Measurements from ENCODE around the gene FNDC1.

The FNDC1 gene

DNA sequence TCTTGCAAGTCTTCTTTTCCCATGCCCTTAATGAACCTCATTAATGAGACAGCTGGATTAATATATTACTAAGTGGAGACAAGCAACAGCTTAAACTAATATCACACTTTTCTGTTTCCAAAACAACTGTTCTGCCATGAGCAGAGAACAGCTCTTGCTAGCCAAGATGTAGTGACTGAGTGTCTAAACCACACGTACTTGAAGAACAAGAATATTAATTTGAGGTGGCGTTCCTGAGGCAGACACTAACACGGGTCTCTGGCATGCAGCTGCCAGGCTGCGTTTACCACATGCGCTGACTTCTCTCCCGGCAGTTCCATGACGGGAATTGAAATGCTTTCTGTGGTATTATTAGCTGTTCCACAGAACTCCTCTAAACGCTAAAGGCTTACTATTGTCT is 80.6 kb downstream of the FNDC1 start:
- no peak for DNase-seq (ENCODE audit: extremely low read depth, insufficient read length)
- TF ChIP-seq, protein P1, sequence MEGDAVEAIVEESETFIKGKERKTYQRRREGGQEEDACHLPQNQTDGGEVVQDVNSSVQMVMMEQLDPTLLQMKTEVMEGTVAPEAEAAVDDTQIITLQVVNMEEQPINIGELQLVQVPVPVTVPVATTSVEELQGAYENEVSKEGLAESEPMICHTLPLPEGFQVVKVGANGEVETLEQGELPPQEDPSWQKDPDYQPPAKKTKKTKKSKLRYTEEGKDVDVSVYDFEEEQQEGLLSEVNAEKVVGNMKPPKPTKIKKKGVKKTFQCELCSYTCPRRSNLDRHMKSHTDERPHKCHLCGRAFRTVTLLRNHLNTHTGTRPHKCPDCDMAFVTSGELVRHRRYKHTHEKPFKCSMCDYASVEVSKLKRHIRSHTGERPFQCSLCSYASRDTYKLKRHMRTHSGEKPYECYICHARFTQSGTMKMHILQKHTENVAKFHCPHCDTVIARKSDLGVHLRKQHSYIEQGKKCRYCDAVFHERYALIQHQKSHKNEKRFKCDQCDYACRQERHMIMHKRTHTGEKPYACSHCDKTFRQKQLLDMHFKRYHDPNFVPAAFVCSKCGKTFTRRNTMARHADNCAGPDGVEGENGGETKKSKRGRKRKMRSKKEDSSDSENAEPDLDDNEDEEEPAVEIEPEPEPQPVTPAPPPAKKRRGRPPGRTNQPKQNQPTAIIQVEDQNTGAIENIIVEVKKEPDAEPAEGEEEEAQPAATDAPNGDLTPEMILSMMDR (IDR thresholded peaks at IDR 0.05; ENCODE audit: insufficient read depth, low read length, poor library complexity, severe bottlenecking), result no peak
- no peaks in the 10 kb centered on the region for H3K36me3 ChIP-seq (ENCODE audit: control insufficient read depth, insufficient read depth, low read length)
- no peak overlapping the region for H3K4me3 ChIP-seq (replicated peaks; ENCODE audit: low read depth, low read length)
- no peaks in the 10 kb centered on the region for H3K27me3 ChIP-seq (replicated peaks; ENCODE audit: control insufficient read depth, insufficient read depth, low read length)

DNA sequence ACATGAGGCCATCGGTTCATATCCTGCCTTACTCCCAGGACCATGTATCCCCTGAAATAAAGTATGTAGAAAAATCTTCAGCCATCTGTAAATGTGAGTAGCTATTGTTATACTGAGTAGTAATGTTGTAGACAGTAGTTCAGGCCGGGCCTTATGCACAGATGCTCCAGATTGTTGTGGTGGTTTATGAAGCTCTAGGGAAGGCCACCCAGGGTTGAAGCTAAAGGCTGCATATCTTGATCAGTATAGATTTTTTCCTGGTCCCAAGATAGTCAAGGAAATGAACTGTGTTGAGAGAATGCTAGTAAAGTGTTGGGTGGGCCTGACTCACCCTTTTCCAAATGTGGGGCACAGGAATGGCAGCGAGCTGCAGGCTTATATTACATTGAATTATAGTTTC is 81.4 kb downstream of the FNDC1 start:
- DNase-seq (ENCODE audit: extremely low read depth, insufficient read length), result no peak
- no peaks in the 10 kb centered on the region for H3K27me3 ChIP-seq (replicated peaks; ENCODE audit: control insufficient read depth, insufficient read depth, low read length)
- no peak overlapping the region for H3K4me3 ChIP-seq (replicated peaks; ENCODE audit: low read depth, low read length)
- H3K36me3 ChIP-seq (ENCODE audit: control insufficient read depth, insufficient read depth, low read length), result no peaks in the 10 kb centered on the region
- TF ChIP-seq, protein P1 (IDR thresholded peaks at IDR 0.05; ENCODE audit: insufficient read depth, low read length, poor library complexity, severe bottlenecking), result no peak

DNA sequence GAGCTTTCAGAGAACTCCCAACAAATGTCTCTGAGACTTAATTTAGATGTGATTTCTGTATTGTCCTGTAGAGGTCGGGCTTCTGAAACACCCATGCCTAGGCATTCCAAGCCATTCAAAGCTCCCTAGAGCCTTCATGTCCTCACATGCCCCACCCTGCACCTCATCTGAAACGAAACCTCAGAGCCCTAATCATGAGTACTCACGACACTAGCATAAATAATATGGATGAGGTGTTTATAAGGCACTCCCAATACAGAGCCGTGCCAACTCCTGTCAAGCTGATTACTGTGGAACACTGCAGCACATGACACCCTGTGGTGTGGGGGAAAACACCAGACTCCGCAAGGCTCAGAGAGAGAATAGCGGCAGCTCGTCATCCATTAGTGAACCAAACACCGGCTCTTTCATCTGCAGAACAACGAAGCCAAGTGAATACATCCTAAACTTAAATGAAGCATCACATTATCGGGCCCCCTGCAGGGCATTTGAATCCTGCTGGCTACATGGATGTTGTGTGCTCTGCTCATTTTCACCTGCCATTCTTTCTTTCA is 83.8 kb downstream of the FNDC1 start:
- no peaks in the 10 kb centered on the region for H3K27me3 ChIP-seq (replicated peaks; ENCODE audit: control insufficient read depth, insufficient read depth, low read length)
- no peak overlapping the region for H3K4me3 ChIP-seq (replicated peaks; ENCODE audit: low read depth, low read length)
- H3K36me3 ChIP-seq (ENCODE audit: control insufficient read depth, insufficient read depth, low read length), result no peaks in the 10 kb centered on the region
- TF ChIP-seq, protein P1 (IDR thresholded peaks at IDR 0.05; ENCODE audit: insufficient read depth, low read length, poor library complexity, severe bottlenecking), result peak; percentile 67
- no peak for DNase-seq (ENCODE audit: extremely low read depth, insufficient read length)

DNA sequence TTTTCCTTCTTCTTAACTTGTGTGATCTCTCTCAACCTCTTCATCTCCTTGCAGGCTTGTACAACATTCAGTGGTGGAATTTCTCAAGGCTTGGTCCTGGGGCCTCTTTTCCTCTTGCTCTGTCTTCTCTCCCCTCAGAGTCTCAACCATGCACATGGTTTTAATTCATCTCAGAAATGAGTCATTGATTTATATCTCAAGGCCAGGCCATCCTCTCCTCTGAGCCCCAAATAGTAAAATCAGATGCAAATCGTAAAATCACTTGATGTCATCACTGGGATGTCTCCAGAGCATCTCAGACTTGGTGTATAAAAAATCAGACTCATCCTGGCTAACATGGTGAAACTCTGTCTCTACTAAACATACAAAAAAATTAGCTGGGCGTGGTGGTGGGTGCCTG is 85.0 kb downstream of the FNDC1 start:
- H3K36me3 ChIP-seq (ENCODE audit: control insufficient read depth, insufficient read depth, low read length), result no peaks in the 10 kb centered on the region
- H3K27me3 ChIP-seq (replicated peaks; ENCODE audit: control insufficient read depth, insufficient read depth, low read length), result no peaks in the 10 kb centered on the region
- TF ChIP-seq, protein P1 (IDR thresholded peaks at IDR 0.05; ENCODE audit: insufficient read depth, low read length, poor library complexity, severe bottlenecking), result no peak
- no peak overlapping the region for H3K4me3 ChIP-seq (replicated peaks; ENCODE audit: low read depth, low read length)
- DNase-seq (ENCODE audit: extremely low read depth, insufficient read length), result no peak

DNA sequence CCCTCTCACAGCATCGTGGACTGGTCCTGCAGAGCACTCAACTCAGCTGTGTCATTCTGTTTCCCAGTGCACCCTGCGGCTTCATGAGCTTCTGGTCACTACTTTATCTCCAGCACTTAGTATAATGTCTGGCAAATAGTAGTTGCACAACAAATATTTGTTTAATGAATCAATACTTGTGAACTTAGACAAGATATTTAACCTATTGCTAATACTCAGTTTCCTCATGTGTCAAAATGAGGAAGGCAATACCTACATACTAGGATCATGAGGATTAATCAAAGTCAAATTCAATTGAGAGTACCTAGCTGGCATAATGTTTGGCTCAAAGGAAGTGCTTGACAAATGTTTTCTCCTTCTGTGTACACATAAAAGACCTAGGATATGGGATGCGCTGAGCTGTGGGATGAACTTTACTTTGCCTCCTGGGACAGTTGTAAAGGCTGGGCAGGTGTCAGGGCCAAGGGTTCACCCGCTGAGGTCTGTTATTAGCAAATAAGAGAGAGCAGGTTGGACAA is 86.3 kb downstream of the FNDC1 start:
- Histone ChIP-seq H3K36me3 (ENCODE audit: control insufficient read depth, insufficient read depth, low read length) (no peaks in the 10 kb centered on the region), H3K4me3 (replicated peaks; ENCODE audit: low read depth, low read length) (no peak overlapping the region), H3K27me3 (replicated peaks; ENCODE audit: control insufficient read depth, insufficient read depth, low read length) (no peaks in the 10 kb centered on the region)
- no peak for DNase-seq (ENCODE audit: extremely low read depth, insufficient read length)
- TF ChIP-seq, protein P1 (IDR thresholded peaks at IDR 0.05; ENCODE audit: insufficient read depth, low read length, poor library complexity, severe bottlenecking), result no peak

DNA sequence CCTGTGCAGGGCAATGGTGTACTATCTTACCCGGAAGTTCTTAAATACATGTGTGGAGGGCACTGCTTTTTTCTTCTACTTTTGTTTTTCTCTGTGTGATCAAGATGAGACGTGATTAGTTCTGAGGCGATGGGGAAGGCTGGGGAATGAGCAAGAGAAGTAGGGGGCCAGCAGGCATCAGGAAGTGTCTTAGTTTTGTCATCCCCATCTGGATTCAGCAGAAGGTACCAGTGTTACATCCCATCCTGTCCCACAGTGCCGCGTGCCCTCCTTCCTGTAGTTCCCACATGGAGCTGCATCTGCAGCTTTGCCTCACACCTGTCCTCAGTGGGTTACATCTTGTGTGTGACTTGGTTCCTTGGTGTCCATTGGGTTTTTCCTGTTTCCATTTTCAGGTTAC is 86.9 kb downstream of the FNDC1 start:
- TF ChIP-seq, protein P1 (IDR thresholded peaks at IDR 0.05; ENCODE audit: insufficient read depth, low read length, poor library complexity, severe bottlenecking), result no peak
- Histone ChIP-seq H3K27me3 (replicated peaks; ENCODE audit: control insufficient read depth, insufficient read depth, low read length) (no peaks in the 10 kb centered on the region), H3K36me3 (ENCODE audit: control insufficient read depth, insufficient read depth, low read length) (no peaks in the 10 kb centered on the region), H3K4me3 (replicated peaks; ENCODE audit: low read depth, low read length) (no peak overlapping the region)
- no peak for DNase-seq (ENCODE audit: extremely low read depth, insufficient read length)
